ENCODE measurements around the gene EIF4G2. TPM values are rescaled to one million over a fixed set of nuclear protein-coding genes. Genes with fewer than 3 reads are reported as not detected.
"Not testable (repeated sequence)": the region's sequence is repeated elsewhere in the genome, so short reads cannot be mapped to it uniquely, and the experiment has no call there.

The EIF4G2 gene
- total RNA-seq, 1 donor, result 1,093 TPM

DNA sequence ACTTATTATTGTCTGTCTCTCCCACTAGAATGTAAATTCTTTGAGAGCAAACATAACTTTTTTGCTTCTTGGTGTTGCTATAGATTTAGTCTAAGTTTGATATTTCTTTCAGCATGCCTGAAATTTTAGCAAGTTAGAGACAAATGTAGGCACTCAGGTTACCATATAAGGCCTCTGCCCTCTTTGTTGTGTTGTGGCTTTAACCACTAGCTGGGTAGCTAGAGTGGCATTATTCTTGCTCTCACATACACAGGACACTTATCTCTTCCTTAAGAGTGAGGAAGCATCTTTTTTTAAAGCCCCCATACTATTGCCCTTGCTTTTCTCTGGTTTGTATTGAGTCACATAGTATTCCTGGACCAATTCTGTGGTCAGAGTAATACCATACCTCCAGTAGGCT is 37.9 kb upstream of the EIF4G2 start:
- no peak for DNase-seq (ENCODE audit: low read depth)
- no peak overlapping the region for H3K4me3 ChIP-seq (ENCODE audit: low read depth, low read length)
- TF ChIP-seq, protein P1, sequence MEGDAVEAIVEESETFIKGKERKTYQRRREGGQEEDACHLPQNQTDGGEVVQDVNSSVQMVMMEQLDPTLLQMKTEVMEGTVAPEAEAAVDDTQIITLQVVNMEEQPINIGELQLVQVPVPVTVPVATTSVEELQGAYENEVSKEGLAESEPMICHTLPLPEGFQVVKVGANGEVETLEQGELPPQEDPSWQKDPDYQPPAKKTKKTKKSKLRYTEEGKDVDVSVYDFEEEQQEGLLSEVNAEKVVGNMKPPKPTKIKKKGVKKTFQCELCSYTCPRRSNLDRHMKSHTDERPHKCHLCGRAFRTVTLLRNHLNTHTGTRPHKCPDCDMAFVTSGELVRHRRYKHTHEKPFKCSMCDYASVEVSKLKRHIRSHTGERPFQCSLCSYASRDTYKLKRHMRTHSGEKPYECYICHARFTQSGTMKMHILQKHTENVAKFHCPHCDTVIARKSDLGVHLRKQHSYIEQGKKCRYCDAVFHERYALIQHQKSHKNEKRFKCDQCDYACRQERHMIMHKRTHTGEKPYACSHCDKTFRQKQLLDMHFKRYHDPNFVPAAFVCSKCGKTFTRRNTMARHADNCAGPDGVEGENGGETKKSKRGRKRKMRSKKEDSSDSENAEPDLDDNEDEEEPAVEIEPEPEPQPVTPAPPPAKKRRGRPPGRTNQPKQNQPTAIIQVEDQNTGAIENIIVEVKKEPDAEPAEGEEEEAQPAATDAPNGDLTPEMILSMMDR (IDR thresholded peaks at IDR 0.05; ENCODE audit: insufficient read depth, low read depth, low read length), result no peak

- no peak for DNase-seq (ENCODE audit: low read depth)
- H3K4me3 ChIP-seq (ENCODE audit: low read depth, low read length), result no peak overlapping the region
- TF ChIP-seq, protein P1 (IDR thresholded peaks at IDR 0.05; ENCODE audit: insufficient read depth, low read depth, low read length), result no peak
These were observed 36.9 kb upstream of the EIF4G2 start for GRCh38 chr11:10845589-10845988.

- no peak for DNase-seq (ENCODE audit: low read depth)
- TF ChIP-seq, protein P1 (IDR thresholded peaks at IDR 0.05; ENCODE audit: insufficient read depth, low read depth, low read length), result no peak
- no peak overlapping the region for H3K4me3 ChIP-seq (ENCODE audit: low read depth, low read length)
These were observed 36.1 kb upstream of the EIF4G2 start for GRCh38 chr11:10844796-10845195.

- no peak overlapping the region for H3K4me3 ChIP-seq (ENCODE audit: low read depth, low read length)
- TF ChIP-seq, protein P1 (IDR thresholded peaks at IDR 0.05; ENCODE audit: insufficient read depth, low read depth, low read length), result no peak
- peak; percentile 27 for DNase-seq (ENCODE audit: low read depth)
These were observed 35.6 kb upstream of the EIF4G2 start for GRCh38 chr11:10844356-10844755.

GRCh38 chr11:10838881-10839280 is 30.2 kb upstream of the EIF4G2 start:
- TF ChIP-seq, protein P1 (IDR thresholded peaks at IDR 0.05; ENCODE audit: insufficient read depth, low read depth, low read length), result no peak
- no peak overlapping the region for H3K4me3 ChIP-seq (ENCODE audit: low read depth, low read length)
- DNase-seq (ENCODE audit: low read depth), result peak; percentile 73

- H3K4me3 ChIP-seq (ENCODE audit: low read depth, low read length), result no peak overlapping the region
- DNase-seq (ENCODE audit: low read depth), result peak; percentile 47
- TF ChIP-seq, protein P1 (IDR thresholded peaks at IDR 0.05; ENCODE audit: insufficient read depth, low read depth, low read length), result no peak
These were observed 29.4 kb upstream of the EIF4G2 start for GRCh38 chr11:10838083-10838482.

DNA sequence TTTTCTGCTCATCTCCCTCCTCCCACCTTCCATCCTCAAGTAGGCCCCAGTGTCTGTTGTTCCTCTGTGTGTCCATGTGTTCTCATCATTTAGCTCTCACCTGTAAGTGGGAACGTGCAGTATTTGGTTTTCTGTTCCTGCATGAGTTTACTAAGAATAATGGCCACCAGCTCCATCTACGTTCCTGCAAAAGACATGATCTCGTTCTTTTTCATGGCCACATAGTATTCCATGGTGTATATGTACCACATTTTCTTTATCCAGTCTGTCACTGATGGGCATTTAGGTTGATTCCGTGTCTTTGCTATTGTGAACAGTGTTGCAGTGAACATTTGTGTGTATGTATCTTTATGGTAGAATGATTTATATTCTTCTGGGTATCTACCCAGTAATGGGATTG is 28.2 kb upstream of the EIF4G2 start:
- not testable (repeated sequence) for DNase-seq (ENCODE audit: low read depth); H3K4me3 ChIP-seq (ENCODE audit: low read depth, low read length)
